D721Med (cell line): Measurements from ENCODE around the gene SIM1.

Experiments
- DNase-seq: peaks from one replicate; pipeline ENCODE4 v3.0.0; 2011; ENCODE audit warnings: low spot score; ENCODE audit not compliant: insufficient read length
- FAIRE-seq: peaks from 2 replicates; lab custom pipeline; 2011; peaks lifted over from hg19 to GRCh38; lab: Jason Lieb, UNC
- CTCF ChIP-seq: IDR thresholded peaks from 2 replicates; pipeline ENCODE4 v1.5.1; 2012; ENCODE audit warnings: mild to moderate bottlenecking, control low read depth; ENCODE audit not compliant: insufficient read depth; ENCODE audit errors: missing control alignments

SIM1 gene

DNA sequence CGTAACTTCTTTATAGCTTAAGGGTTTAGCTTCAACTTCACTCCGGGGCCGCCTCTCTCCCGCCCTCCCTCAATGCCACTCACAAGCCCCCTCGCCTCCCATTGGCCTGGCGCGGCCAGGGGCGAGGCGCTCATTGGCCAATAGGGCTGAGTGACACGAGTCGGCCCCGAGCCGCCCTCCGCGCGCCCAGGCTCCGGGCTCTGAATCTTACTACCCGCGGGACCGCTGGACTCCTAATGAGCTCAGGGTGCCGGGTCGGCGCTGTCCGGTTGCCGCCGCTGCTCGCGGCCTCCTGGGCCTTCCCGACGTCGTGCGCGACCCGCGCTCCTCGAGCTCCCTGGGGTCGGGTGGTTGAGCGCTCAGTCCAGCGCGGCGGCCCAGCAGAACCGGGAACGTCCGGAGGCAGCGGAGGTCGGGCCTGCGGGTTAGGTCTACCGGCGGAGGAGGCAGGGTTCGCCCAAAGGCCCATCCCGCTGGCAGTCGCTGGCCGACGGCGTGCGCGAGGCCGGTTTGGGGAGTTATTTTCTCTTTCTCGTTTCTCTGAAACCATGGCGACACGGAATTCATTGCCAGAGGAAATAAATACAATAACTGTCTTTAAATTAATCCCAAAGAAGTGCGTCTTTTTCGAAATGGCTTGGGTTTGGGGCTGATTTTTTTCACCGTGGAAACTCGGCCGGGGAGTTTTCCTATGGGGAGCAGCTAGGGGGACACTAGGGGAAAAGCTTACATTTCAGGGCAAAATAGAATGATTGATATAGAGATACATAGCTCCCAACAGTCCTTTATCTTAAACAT is at the start of gene SIM1:
Gene SIM1, minus strand, starts transcription at position 19 of the 798 bp plus-strand sequence. CDS start 1,453 bp downstream, outside the sequence.
- peak; percentile 97 for DNase-seq
- no peak for TF ChIP-seq CTCF
- FAIRE-seq, result no peak

GRCh38 chr6:100512203-100512862 is 47.6 kb upstream of the SIM1 start:
- FAIRE-seq (no peak), DNase-seq (no peak)
- no peak for TF ChIP-seq CTCF

GRCh38 chr6:100509101-100509500 is 44.4 kb upstream of the SIM1 start:
- FAIRE-seq (no peak), DNase-seq (no peak)
- no peak for TF ChIP-seq CTCF

- TF ChIP-seq CTCF, result no peak
- DNase-seq (no peak), FAIRE-seq (no peak)
Measured at GRCh38 chr6:100506651-100507050, 41.9 kb upstream of the SIM1 start.

- FAIRE-seq (no peak), DNase-seq (no peak)
- TF ChIP-seq CTCF, result no peak
Measured at GRCh38 chr6:100504786-100505737, 40.3 kb upstream of the SIM1 start.

- FAIRE-seq, result no peak
- DNase-seq, result no peak
- TF ChIP-seq CTCF, result no peak
Measured at GRCh38 chr6:100503043-100503705, 38.5 kb upstream of the SIM1 start.
